HG03575 (cell line): ENCODE results near the gene CHI3L1.

Experiments
- ATAC-seq: cut with Tn5 transposase; IDR thresholded peaks from one replicate; pipeline ENCODE4 v1.9.1; 2021; ENCODE audit not compliant: unreplicated experiment, insufficient number of reproducible peaks, low FRiP score; ENCODE audit errors: extremely low read depth

CHI3L1 gene

GRCh38 chr1:203158960-203159665 is 27.4 kb downstream of the CHI3L1 start:
- no peak for ATAC-seq

DNA sequence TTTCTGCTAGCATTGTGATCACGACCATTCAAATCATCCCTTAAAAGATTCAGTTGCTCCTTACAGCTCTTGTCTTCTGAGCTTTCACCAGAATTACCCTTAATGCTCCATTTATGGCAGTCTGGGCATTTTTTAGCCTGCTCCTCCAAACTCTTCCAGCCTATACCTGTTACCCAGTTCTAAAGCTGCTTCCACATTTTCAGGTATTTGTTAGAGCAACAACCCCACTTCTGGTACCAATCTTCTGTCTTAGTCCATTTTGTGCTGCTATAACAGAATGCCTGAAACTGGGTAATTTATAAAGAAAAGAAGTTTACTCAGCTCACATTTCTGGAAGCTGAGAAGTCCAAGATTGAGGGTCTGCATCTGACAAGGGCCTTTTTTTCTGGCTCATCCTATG is 28.1 kb downstream of the CHI3L1 start:
- no peak for ATAC-seq

- no peak for ATAC-seq
Observed at GRCh38 chr1:203156280-203156679, 30.2 kb downstream of the CHI3L1 start.

DNA sequence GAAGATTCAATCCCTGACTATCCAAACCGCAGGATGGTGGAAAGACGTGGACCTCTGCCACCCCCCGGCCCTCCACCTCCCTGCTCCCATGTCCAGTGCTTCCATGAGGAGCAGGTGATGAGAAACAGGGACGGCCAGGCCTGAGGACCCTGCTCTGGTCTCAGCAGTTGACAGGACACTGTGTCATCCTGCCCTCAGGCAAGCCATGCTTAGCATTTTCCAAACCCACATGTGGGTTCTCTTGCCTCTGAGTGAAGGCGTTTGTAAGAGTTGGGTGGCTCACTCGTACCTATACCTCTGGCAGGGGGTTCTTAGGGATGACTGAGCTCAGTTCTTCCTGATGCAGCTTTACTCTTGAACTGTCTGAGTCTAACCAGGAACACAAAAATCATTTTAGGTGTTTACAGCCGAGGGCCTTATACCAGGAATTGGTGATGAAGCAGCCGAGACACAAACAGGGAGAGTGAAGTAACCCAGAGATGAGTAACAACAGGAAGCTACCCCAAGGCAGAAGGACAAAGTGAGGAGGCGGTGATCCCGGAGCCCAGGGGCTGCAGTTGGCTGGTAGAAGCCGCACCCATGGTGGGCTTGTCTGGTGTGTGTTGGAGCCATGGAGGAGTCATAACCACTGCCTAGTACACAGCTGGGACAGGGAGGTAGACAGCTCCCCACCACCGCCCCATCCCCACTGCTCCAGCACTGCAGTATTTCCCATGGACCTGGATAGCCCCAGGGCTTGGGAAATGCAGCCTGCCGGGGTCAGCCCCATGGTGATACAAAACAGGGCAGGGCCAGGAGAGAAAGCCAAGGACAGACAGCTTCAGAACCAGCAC is 32.3 kb downstream of the CHI3L1 start:
- no peak for ATAC-seq

- no peak for ATAC-seq
Observed at GRCh38 chr1:203153051-203153988, 33.2 kb downstream of the CHI3L1 start.

GRCh38 chr1:203152158-203153034 is 34.1 kb downstream of the CHI3L1 start:
- ATAC-seq = no peak

- no peak for ATAC-seq
Observed at GRCh38 chr1:203151362-203152157, 34.9 kb downstream of the CHI3L1 start.

- ATAC-seq = no peak
Observed at GRCh38 chr1:203150511-203151297, 35.8 kb downstream of the CHI3L1 start.

DNA sequence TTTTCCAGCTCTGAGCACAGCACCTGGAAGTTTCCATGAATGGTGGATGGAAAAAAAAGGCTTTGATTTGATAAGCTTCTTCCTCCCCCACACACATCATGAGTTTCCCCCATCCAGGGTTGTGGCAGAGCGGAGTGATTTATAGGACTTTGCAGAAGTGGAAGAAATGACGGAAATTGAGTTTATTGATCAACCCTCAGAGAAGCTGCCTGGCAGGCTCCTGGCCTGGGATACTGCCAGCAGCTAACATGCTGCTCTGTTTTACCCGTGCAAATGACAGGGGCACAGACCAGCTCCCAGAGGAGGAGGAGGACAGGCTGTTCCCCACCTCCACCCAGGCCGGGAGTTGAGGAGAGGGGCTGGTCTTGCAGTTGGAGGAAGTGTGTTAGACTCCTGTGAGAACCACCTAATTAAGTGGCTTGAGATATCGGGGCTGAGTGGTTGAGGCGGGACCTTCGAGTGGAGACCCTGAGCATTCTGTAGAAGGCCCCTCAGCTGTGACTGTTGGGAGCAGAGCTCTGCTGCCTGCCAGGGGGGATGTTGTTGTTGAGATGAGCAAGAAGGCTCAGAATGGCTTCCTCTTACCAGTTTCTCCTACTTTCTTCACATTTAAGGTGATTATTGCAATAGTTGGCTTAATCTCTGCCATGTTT is 37.2 kb downstream of the CHI3L1 start:
- no peak for ATAC-seq

DNA sequence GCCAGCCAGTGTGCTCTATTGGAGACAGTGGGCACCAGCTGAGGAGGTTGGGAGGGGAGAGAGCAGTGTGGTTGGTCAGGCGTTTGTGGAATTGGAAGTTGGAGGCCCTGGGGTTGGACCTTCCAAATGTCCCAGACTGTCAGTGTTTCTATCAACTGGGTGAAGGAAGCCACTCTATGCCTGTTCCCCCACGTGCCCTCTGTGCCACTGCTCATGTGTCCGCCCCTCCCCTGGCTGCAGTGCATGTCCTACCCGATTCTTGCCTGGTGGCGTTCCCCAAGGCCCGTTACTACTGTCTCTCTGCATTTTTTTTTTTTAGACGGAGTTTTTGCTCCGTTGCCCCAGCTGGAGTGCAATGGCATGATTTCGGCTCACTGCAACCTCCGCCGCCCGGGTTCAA is 37.9 kb downstream of the CHI3L1 start:
- ATAC-seq = no peak

DNA sequence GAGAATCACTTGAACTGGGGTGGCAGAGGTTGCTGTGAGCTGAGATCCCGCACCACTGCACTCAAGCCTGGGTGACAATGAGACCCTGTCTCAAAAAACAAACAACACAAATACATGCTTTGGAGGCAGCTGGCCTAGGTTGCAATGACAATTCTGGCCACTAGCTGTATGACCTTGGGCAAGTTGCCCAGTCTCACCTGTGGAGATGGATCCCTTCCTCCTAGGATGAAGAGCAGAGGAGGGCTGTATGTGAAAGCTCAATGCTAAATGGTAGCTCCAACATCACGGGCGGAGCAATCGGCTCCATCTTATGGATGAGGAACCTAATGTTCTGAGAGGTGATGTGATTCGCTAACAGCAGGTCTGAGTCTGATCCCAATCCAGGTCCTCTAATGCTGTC is 38.4 kb downstream of the CHI3L1 start:
- ATAC-seq = no peak

GRCh38 chr1:203147376-203147775 is 39.1 kb downstream of the CHI3L1 start:
- no peak for ATAC-seq

- ATAC-seq = no peak
Observed at GRCh38 chr1:203146537-203146936, 40.0 kb downstream of the CHI3L1 start.

DNA sequence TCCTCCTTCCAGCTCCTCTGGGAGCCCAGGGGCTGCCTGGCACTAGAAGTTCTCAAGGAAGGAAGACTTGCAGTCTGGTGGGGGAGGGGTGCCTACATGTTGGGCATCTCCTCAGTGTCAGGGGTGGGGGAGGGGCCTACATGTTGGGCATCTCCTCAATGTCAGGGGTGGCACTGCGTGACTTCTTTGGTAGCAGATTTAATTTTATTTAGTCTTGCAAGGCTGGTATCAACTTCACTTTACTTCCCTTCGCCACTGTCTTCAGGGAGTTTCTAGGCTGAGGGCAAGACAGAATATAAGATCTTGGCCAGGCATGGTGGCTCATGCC is 40.5 kb downstream of the CHI3L1 start:
- no peak for ATAC-seq

DNA sequence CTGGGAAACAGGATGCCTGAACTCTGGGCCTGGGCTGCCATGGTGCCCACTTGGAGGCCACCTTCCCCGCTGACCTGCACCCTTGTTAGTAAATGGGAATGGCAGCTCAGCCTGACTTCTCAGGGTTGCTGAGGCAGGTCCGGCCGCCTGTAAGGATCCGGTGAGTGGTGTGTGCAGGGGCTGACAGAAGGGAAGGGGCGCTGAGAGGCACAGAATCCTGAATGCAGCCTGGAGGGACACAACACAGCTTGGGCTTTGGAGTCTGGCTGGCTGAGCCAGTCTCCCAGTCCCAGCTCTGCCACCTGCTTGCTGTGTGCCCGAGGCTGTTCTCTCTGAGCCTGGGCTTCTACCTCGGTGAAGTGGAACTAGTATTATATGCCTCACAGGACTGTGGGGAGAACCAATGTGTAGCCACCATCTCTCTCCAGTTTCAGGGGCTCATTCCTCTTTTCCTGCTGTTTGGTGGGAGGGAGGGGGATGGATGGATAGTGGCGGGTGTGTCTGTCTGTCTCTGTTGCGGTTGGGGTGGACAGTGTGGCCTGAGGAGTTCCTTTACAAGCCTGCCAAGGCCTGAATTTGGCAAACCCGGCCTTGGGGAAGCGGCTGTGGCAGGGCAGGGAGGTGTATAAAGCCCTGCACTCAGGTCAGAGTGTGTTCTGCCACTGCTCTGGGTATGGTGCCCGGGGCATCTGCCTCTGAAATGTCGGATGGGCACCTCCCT is 41.0 kb downstream of the CHI3L1 start:
- no peak for ATAC-seq

- ATAC-seq = no peak
Observed at GRCh38 chr1:203144661-203145060, 41.8 kb downstream of the CHI3L1 start.
